HG02938 (cell line): ENCODE measurements around the gene CERS4.
"Not testable (repeated sequence)": the region's sequence is repeated elsewhere in the genome, so short reads cannot be mapped to it uniquely, and the experiment has no call there.

Experiments used
- ATAC-seq: cut with Tn5 transposase; IDR thresholded peaks from one replicate; pipeline ENCODE4 v1.9.1; 2021; ENCODE audit warnings: mild to moderate bottlenecking, moderate library complexity; ENCODE audit not compliant: unreplicated experiment

CERS4 gene

DNA sequence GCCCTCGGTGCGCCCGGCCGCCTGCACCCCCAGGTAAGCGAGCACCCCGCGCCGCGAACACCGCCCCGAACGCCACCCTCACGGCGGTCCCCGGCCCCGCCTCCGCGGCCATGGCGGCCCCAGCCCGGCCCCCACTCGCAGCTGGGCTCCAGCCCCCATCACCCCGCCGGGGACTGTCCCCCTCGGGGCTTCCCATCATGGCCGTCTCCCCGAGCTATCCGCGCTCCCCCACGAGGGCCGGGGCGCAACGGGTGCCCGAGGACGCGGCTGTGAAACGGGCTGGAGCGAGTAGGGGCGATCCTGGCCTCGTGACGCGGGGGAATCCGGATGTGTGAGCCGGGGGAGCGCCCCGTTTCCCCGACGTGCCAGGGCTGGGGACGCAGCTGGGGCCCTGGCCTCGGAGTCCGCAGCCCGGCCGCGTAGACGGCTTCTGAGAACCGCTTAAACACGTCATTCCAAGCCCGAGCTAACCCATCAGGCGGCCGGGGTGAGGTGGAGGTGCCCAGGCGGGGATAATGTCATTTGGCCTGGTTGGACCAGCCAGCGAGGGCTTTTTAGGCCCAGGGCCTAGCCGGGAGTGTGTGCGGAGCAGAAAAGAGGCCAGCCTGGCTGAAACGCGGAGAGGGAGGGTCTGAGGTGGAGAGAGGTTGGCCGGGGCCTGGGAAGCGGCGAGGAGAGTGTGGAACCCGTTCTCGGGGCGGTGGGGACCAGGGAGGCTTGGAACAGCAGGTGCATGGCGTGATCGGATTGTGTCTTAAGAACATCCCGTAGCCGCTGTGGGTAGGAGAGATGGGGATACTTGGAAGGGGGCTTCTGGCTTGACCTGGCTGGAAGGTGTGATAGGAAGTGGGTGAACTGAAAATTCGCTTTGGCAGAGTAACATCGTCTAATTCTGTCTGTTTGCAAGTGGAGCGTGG, 550 bp downstream of the CERS4 start:
- ATAC-seq, result peak; percentile 46

DNA sequence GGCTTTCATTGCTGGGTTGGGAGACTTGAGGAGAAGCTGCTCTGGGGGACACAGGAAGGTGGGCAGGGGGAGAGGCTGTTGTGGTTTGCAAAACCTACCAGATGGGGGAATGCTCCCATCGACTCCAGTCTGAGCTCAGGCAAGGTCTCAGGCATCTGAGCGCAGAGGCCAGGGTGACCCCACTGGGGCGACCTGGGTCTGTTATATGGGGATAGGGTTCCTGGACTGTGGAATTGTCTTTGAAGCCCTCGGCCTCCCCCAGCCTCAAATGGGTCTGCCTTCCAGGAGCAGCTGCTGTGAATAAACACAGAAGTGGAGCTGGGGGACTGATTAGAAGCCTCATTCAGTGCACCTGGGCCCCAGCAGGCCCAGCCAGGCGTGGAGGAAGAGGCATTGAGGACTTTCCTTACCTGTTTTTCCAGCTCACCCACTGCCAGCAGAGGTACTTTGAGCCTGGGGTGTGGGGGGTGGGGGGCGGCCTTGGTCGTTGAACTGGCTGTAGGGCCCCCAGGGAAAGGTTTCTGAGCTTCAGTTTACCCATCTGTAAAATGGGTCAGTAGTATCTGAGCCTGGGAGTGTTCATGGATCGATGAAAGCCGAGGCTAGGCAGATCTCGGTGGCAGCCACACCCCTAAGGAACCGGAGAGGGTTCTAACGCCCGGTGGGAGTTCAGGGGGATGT, 1.4 kb downstream of the CERS4 start:
- no peak for ATAC-seq

DNA sequence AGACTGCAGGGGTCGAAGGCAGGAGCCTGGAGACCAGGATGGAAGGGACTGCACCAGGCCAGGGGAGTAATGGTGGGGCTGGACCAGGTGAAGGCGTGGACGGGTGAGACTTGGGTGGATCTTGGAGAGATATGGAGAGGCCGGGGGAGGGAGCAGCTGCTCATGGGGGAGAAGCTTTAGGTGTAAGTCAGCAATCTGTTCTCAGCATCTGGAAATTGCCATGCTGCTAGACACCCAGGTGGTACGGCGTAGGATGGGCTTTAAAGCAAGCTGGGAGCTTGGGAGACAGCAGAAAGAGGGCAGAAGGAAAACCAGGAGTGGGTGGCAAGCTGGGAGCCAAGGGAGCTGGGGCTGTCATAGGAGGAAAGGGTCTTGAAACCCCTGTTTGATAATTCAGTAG, 3.0 kb downstream of the CERS4 start:
- no peak for ATAC-seq

DNA sequence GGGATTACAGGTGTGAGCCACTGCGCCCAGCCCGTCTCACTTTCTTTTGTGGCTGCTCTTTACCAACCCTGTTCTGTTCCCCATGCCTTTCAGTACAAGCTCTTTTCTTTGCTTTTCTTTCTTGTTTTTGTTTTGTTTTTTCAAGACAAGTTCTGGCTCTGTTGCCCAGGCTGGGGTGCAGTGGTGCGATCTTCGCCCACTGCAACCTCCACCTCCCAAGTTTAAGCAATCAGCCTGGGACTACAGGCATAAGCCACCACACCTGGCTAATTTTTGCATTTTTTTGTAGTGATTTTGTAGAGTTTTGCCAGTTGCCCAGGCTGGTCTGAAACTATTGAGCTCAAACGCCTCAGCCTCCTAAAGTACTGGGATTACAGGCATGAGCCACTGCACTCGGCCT, 3.7 kb downstream of the CERS4 start:
- ATAC-seq, result no peak

DNA sequence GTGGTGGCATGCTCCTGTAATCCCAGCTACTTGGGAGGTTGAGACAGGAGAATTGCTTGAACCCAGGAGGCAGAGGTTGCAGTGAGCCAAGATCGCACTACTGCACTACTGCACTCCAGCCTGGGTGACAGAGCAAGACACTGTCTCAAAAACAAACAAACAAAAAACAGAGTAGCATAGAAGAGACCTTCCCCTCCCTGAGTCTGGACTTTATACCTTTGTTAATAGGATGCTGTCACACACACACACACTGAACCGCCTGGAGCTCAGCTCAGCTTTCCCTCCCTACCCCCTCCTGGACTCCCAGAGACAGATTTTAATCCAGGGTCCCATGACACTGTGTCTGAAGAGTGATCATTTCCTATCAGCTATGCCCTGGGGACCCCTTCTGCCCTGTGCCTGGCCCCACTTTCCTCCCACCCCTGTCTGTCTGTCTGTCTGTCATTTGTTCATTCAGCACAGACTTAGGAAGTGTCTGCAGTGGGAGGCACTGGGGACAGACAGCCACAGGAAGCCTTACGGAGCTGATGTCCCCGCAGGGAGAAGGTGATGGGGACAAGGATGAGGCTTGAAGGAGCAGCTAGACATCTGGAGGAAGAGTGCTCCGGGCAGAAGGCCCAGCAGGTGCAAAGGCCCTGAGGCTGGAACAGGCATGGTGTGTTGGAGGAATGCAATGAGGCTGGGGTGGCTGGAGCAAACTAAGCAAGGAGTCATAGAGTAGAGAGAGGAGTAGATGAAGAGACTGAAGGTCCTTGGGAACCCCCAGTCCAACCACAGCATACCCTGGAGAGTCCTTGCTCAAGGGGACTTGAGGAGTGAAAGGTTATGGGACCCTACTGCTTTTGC, 4.9 kb downstream of the CERS4 start:
- no peak for ATAC-seq

DNA sequence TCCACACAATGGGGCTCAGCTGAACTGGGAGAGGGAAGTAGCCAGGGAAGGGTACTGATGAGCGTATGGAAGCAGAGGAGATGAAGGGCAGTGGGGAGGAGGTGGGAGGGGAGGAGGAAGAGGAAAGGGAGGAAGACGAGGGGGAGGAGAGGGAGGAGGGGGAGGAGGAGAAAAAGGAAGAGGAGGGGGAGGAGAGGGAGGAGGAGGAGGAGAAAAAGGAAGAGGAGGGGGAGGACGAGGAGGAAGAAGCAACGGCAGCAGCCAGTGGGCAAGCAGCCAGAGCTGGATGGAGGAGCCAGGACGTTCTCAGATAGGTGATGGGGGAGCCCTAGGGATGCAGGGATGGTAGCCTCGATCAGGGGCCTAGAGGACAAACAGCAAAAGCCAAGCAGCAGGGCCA, 5.6 kb downstream of the CERS4 start:
- no peak for ATAC-seq

DNA sequence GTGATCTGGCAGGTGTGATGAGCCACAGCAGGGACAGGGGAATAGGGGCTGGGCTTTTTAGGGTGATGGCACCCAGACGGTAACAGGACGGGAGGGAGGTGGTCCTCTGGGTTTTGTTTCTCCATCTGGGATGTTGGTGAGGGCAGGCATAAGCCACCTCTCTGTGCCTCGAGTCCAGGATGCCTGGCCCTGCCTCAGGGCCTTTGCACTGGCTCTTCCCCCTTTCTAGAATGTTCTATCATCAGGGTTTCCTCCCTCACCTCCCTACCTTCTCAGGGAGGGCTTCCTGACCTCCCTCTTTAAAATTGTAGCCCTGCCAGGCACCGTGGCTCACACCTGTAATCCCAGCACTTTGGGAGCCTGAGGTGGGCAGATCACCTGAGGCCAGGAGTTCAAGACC, 6.6 kb downstream of the CERS4 start:
- no peak for ATAC-seq

DNA sequence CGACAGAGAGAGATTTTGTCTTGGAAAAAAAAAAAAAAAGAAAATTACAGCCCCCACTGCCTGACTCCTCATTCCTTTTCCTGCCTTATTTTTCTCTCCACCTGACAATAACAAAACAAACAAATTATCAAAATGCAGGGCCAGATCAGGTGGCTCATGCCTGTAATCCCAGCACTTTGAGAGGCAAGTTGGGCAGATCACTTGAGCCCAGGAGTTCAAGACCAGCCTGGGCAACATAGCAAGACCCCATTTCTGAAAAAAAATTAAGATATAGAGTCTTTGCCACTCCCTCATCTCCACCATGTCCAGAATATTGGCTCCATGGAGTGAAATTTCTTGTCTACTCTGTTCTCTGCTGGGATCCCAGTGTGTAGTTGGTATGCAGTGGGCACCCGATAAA, 7.2 kb downstream of the CERS4 start:
- no peak for ATAC-seq

DNA sequence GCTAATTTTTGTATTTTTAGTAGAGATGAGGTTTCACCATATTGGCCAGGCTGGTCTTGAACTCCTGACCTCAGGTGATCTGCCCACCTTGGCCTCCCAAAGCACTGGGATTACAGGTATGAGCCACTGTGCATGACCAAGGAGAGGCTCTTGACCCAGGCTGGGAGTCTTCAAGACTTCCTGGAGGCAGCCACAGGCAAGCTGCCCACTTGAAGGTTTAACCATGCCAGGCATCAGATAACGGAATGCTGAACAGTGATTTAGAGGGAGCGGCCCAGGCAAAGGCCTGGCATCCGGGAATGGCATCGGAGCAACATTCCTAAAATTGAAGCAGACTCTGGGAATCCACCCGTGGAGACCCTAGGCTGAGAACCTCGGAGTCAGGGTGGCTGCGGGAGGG, 9.0 kb downstream of the CERS4 start:
- not testable (repeated sequence) for ATAC-seq

DNA sequence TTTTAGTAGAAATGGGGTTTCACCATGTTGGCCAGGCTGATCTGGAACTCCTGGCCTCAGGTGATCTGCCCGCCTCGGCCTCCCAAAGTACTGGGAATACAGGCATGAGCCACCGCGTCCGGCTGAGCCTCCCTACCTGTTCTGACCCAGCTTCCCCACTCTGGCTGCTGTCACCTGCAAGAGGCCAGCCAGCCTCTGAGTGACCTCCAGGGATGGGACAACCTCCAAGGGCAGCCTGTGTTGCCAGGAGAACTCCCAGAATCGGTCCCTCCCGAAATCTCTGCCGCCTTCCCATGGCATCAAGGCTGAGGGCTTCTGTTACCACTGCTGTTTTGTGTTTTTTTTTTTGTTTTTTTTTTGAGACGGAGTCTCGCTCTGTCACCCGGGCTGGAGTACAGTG, 11.3 kb downstream of the CERS4 start:
- no peak for ATAC-seq

DNA sequence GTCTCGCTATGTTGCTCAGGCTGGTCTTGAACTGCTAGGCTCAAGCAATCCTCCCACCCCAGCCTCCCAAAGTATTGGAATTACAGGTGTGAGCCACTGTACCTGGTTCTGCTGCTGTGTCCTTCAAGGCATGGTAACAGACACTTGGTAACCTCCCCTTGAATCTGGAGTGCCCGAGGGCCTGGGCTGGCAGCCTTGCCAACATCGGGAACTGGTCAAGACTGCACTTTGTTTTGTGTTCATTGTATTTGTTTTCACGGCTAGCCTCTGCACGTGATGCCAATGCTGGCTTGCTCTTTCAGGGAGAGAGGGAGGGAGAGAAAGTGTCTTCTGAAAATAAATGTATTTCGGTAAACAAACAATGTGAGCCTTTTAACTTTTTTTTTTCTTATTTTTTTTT, 12.0 kb downstream of the CERS4 start:
- no peak for ATAC-seq

DNA sequence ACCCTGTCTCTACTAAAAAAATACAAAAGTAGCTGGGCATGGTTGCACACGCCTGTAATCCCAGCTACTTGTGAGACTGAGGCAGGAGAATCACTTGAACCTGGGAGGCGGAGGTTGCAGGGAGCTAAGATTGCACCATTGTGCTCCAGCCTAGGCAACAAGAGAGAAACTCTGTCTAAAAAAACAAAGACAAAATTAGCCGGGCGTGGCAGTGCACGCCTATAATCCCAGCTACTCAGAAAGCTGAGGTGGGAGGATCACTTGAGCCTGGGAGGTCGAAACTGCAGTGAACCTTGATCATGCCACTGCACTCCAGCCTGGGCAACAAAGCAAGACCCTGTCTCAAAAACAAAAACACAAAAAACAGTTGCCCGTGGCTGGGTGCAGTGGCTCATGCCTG, 14.3 kb downstream of the CERS4 start:
- ATAC-seq, result not testable (repeated sequence)

DNA sequence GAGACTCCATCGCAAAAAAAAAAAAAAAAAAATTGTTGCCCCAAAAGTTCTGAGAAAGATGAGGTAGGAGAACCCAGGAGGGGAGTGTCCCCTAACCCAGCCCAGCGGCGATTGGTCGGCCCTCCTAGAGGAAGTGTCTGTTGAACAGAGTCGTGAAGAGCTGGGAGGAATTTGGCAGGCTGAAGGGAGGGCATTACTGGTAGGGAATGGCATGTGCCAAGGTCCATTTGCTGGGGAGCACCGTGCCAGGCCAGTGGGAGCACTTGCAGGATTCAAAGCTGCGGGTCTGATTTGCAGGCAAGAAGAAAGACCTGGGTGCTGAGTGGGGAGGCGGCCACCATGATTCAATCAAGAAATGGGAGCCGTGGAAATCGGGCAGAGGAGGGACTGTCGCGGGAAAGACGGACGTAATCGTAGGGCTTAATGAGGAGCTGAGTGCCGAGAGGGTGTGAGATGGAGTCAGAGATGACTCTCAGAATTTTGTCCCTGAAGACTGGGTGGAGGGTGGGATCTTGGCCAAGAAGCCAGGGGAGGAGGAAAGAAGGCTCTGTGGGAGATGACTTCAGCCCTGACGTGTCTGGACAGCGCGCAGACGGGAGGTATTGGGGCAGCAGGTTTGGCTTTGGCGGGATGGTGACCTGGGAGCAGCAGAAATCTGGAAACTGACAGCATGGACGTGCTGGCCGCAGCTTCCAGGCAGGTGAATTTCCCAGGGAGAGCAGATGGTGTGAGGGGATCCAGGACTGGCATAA, 15.4 kb downstream of the CERS4 start:
- no peak for ATAC-seq

DNA sequence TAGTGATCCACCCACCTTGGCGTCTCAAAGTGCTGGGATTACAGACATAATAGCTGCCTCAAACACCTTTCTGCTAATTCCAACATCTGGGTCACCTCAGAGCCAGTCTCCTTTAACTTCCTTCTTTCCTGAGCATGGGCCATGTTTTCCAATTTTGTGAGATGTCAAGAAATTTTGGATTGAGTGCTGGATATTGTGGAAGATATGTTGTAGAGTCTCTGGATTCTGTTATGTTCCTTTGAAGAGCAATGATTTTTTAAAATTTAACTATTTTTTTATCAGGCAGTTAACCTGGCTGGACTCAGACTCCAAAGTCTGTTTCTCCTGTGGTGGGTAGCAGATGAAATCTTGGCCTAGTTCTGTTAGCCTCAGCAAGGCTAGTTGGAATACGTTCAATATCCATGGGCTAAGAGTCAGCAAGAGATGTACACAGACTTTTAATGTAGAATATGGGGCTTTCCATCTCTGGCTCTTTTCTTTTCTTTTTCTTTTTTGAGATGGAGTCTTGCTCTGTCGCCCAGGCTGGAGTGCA, 22.0 kb downstream of the CERS4 start:
- ATAC-seq, result no peak

DNA sequence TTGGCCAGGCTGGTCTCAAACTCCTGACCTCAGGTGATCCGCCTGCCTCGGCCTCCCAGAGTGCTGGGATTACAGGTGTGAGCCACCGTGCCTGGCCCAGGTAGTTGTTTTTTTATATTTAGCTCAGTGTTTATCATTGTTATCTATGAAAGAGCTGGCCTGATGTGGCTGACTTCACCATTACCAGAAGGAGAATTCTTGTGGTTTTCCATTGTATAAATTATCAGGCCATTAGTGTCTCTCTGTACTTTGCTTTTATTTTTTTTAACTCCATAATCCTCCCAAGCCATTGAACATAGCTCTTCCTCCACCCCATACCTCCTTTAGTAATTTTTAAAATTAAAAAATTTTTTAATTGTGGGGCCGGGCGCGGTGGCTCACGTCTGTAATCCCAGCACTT, 24.2 kb downstream of the CERS4 start:
- no peak for ATAC-seq

DNA sequence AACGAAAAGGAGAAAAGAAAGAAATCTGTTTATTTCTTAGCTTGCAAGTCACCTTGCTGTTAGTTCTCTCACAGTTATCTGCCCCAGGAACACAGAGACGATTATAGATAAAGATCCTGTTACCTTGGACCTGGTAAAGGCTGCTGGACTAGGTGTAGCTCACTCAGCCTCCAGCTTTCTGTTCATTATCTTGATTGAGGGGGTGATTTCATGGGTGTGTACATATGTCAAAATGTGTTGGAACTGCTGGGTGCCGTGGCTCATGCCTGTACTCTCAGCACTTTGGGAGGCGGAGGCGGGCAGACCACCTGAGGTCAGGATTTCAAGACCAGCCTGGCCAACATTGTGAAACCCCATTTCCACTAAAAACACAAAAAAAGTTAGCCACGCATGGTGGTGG, 27.9 kb downstream of the CERS4 start:
- ATAC-seq, result no peak

DNA sequence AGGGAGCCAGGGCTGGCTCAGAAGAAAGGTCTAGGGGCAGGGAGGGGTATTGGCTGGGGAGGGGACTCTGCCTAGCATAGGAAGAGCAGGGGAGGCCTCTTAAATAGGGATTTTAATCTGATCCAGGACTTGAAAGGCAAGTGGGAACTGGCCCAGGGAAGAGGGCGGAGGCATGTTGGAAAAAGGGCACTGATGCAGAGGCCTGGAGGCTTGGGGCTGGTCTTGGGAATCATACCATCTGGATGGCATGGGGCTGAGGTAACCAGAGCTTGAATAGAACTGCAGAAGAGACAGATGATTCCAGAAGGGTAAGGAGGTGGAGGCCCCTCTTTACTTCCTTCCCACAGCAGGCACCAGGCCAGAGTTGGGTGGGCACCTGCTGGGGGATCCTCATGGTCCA, 29.1 kb downstream of the CERS4 start:
- ATAC-seq, result no peak

DNA sequence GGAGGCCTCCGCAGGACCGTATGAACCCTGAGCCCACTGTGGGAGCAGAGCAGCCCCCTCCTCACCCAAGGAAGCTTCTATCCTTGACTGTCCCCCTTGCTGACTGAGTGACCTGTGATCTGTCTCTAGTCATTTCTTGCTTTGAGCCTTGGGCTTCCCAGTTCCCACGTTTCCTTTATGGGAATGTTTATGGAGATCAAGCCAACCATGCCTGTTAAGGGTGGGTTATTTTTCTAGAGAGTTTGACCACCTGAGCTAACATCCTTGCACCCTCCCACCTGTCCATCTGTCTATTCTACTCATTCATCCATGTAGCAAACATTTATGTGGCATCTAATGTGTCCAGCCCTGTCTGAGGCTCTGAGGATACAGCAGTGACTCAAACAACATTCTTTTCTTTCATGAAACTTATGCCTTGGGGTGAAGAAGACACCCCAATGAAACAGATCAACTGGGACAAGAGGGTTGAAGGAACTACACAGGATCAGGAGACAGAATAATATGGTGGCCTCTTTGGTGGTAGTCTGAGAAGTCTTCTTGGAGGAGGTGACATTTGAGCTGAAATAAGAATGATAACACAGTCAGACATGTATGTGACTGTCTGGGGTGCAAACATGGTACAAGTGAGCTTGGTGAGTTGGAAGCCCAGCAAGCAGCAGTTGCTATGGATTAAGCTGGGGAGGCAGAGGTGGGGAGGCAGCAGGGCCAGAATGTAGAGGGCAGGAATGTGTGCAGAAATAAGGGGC, 30.5 kb downstream of the CERS4 start:
- no peak for ATAC-seq

DNA sequence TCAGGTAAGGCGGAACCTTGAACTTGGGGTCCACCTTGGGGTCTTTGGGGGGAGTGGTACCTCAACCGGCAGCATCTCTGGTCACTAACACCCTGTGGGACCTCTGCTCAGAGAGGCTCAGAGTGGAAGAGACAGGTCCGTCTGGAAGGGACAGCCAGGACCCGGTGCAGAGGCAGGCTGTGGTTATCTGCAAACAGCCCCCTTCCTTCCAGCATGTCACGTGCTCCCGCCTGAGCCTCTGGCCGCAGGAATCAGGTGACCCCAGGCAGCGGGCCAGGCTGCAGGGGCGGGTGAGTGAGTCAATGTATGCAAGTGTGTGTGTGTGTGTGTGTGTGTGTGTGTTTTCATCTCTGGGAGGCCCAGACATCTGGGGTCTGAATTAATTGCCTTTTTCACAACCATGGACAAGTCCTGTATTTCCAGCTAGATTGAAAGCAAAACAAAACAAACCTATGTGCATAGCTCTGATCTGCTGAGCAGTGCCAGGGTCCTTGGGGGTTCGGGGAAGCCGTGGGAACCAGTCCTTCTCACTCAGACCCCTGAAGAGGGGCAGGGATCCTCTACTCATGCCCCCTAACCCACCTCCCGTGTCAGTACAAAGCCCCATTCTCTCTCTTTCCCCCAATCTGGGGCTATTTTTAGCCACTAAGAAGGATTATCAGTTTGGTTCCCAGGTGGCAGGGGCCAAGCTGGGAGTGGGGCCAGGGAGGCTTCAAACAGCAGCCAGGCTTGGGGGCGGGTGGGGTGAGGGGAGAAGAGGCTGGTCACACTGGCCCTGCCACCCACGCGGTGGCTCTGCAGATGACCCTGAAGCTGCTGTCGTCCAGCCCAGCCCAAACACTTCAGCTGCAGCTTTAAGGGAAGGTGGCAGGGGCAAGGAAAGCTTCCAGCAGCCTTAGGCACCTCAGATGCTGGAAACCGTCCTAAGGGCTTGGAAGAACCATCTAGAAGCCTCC, 31.4 kb downstream of the CERS4 start:
- no peak for ATAC-seq
